Activated T-helper 17 cell treated with anti-CD3 and anti-CD28 coated beads, Interleukin-2, amount 50 U/mL, for 72 hours (primary cell): ENCODE results near the gene FGF12. TPM values are rescaled to one million over a fixed set of nuclear protein-coding genes. Genes with fewer than 3 reads are reported as not detected.

Experiments used
- ATAC-seq: fragments of 150-1000 bp; cut with Tn5 transposase; replicated peaks from 2 replicates; pipeline ENCODE4 v1.10.0; 2021; ENCODE audit warnings: mild to moderate bottlenecking, moderate library complexity
- H3K27ac Mint-ChIP-seq: one replicate; pipeline ENCODE4 v1.8.0; 2022; ENCODE audit warnings: mixed read lengths
- H3K27me3 Mint-ChIP-seq: one replicate; pipeline ENCODE4 v1.8.0; 2022; ENCODE audit warnings: mixed read lengths
- H3K36me3 Mint-ChIP-seq: one replicate; pipeline ENCODE4 v1.8.0; 2022; ENCODE audit warnings: low read depth, mild to moderate bottlenecking, mixed read lengths
- H3K4me1 Mint-ChIP-seq: one replicate; pipeline ENCODE4 v1.8.0; 2022; ENCODE audit warnings: mixed read lengths
- H3K4me3 Mint-ChIP-seq: one replicate; pipeline ENCODE4 v1.8.0; 2022; ENCODE audit warnings: mild to moderate bottlenecking, mixed read lengths
- H3K9me3 Mint-ChIP-seq: one replicate; pipeline ENCODE4 v1.8.0; 2022; ENCODE audit warnings: mixed read lengths
- total RNA-seq, 2 donors: library from RNA; stranded (reverse); gene quantifications; one replicate each; pipeline ENCODE4 v1.2.3, GENCODE V29; 2022

The FGF12 gene
- total RNA-seq, 2 donors from 2014 or later: 0.37 TPM; not detected in 1

DNA sequence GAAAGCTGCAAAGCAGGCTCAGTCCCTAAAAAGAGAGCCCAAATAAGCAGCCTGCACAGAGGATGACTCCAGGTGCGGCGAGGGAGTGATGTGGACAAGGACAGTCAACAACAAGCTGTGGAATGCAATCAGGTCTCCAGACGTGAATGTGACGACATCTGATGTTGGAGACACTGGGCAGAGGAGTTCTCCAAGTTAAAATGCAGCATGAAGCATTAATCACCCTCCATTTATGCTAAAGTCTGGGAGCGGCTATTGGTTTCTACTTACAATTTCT lies 316.7 kb downstream of the FGF12 start:
- no peak overlapping the region for H3K27ac Mint-ChIP-seq
- H3K27me3 Mint-ChIP-seq: peaks cover 52% of the 10 kb centered on the region
- H3K36me3 Mint-ChIP-seq: no peaks in the 10 kb centered on the region
- no peaks in the 10 kb centered on the region for H3K4me1 Mint-ChIP-seq
- no peak overlapping the region for H3K4me3 Mint-ChIP-seq
- H3K9me3 Mint-ChIP-seq: no peaks in the 10 kb centered on the region
- no peak for ATAC-seq

DNA sequence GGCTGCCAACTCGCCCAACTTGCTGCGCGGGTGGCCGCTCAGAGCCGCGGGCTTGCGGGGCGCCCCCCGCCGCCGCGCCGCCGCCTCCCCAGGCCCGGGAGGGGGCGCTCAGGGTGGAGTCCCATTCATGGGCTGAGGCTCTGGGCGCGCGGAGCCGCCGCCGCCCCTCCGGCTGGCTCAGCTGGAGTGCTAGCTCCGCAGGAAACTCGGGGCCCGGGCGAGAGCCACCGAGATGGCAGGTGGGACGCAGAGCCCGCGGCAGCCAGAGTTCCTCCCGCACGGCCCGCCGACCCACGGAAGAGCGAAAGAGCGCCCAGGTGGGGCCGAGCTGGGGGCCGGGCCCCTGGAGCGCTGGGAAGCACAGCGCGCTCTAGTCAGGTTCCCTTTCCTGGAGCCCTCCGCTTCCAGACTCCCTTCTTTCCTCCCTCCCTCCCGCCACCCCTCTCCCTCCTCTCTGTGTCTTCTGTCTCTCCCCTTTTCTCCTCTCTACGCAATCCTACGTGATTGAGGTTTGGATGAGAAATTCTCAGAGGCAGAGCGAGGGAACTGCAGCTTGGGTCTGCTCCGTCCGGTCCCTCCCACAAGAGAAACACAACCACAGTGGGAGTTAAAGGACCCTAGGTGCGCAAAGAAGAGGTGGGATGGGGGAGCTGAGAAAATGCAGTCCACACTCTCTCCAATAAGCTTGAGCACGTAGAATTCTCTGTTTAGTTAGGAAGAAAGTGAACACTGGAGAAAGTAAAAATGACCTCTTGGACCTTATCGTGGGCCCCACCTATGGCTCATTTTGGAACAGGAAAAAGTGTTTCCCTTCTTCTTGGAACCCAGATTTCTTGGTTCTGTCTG lies 317.3 kb downstream of the FGF12 start:
- peaks cover 49% of the 10 kb centered on the region for H3K27me3 Mint-ChIP-seq
- no peak overlapping the region for H3K4me3 Mint-ChIP-seq
- no peaks in the 10 kb centered on the region for H3K36me3 Mint-ChIP-seq
- H3K4me1 Mint-ChIP-seq: no peaks in the 10 kb centered on the region
- no peaks in the 10 kb centered on the region for H3K9me3 Mint-ChIP-seq
- ATAC-seq: no peak
- no peak overlapping the region for H3K27ac Mint-ChIP-seq

DNA sequence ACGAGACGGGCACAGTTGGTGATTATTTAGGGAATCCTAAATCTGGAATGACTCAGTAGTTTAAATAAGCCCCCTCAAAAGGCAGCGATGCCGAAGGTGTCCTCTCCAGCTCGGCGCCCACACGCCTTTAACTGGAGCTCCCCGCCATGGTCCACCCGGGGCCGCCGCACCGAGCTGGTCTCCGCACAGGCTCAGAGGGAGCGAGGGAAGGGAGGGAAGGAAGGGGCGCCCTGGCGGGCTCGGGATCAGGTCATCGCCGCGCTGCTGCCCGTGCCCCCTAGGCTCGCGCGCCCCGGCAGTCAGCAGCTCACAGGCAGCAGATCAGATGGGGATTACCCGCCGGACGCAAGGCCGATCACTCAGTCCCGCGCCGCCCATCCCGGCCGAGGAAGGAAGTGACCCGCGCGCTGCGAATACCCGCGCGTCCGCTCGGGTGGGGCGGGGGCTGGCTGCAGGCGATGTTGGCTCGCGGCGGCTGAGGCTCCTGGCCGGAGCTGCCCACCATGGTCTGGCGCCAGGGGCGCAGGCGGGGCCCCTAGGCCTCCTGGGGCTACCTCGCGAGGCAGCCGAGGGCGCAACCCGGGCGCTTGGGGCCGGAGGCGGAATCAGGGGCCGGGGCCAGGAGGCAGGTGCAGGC lies 318.0 kb downstream of the FGF12 start:
- ATAC-seq: no peak
- H3K27me3 Mint-ChIP-seq: peaks cover 49% of the 10 kb centered on the region

DNA sequence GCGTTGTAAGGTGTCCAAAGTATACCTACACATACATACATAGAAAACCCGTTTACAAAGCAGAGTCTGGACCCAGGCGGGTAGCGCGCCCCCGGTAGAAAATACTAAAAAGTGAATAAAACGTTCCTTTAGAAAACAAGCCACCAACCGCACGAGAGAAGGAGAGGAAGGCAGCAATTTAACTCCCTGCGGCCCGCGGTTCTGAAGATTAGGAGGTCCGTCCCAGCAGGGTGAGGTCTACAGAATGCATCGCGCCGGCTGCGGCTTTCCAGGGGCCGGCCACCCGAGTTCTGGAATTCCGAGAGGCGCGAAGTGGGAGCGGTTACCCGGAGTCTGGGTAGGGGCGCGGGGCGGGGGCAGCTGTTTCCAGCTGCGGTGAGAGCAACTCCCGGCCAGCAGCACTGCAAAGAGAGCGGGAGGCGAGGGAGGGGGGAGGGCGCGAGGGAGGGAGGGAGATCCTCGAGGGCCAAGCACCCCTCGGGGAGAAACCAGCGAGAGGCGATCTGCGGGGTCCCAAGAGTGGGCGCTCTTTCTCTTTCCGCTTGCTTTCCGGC lies 318.6 kb downstream of the FGF12 start:
- Mint-ChIP-seq H3K4me3 (no peak overlapping the region), H3K36me3 (no peaks in the 10 kb centered on the region), H3K4me1 (no peaks in the 10 kb centered on the region), H3K27ac (no peak overlapping the region), H3K27me3 (peaks cover 49% of the 10 kb centered on the region), H3K9me3 (no peaks in the 10 kb centered on the region)
- no peak for ATAC-seq

More for the DNA sequence above, 318.0 kb downstream of the FGF12 start:
- Mint-ChIP-seq H3K27ac (no peak overlapping the region), H3K4me1 (no peaks in the 10 kb centered on the region), H3K4me3 (no peak overlapping the region), H3K36me3 (no peaks in the 10 kb centered on the region), H3K9me3 (no peaks in the 10 kb centered on the region)

DNA sequence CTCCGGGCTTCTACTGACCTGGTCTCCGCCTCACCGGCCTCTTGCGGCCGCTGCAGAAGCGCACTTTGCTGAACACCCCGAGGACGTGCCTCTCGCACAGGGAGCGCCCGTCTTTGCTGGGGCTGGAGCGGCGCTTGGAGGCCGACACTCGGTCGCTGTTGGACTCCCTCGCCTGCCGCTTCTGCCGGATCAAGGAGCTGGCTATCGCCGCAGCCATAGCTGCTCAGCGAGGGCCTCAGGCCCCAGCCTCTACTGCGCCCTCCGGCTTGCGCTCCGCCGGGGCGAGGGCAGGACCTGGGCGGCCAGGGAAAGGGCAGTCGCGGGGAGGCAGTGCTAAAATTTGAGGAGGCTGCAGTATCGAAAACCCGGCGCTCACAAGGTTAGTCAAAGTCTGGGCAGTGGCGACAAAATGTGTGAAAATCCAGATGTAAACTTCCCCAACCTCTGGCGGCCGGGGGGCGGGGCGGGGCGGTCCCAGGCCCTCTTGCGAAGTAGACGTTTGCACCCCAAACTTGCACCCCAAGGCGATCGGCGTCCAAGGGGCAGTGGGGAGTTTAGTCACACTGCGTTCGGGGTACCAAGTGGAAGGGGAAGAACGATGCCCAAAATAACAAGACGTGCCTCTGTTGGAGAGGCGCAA lies 319.2 kb downstream of the FGF12 start:
- H3K27ac Mint-ChIP-seq: no peak overlapping the region
- H3K36me3 Mint-ChIP-seq: no peaks in the 10 kb centered on the region
- no peaks in the 10 kb centered on the region for H3K9me3 Mint-ChIP-seq
- no peaks in the 10 kb centered on the region for H3K4me1 Mint-ChIP-seq
- no peak overlapping the region for H3K4me3 Mint-ChIP-seq
- H3K27me3 Mint-ChIP-seq: peaks cover 48% of the 10 kb centered on the region
- no peak for ATAC-seq

DNA sequence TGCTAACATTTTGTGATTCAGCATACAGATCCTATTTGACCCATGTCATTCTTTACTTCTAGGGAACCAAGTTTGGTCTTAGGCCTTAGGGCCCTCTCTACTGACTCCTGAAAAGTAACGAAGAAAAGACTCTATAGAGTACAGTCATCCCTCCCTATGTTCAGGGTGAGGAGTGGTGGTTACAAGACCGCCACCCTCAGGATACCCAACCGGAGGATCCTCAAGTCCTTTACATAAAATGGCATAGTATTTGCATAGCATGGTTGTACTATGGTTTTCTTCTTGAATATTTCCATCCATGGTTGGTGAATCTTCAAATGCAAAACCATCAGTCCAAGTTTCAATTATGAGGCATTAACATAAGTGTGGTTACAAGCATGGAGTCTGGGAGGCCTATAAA lies 327.6 kb downstream of the FGF12 start:
- Mint-ChIP-seq H3K27ac (no peak overlapping the region), H3K27me3 (peaks cover 3% of the 10 kb centered on the region), H3K4me3 (no peak overlapping the region), H3K4me1 (no peaks in the 10 kb centered on the region), H3K36me3 (no peaks in the 10 kb centered on the region), H3K9me3 (no peaks in the 10 kb centered on the region)
- ATAC-seq: no peak

DNA sequence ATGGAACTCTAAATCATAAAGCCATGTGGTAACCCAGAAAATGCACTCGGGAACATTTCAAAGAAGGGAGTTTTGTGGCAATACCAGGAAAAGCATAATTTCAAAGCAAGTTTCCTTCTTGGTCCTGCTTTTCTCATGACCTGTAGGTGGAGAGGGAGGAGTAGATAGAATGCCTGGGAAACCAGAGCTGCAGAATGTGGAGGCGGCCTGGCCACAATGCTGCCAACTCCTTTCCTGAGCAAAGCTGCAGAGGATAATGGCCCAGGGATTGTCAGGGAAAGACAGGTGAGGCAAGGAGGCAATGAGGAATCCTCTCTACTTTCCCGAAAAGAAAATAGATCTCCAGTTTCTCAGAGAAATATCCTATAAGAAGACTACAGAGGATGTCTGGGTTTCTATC lies 330.3 kb downstream of the FGF12 start:
- Mint-ChIP-seq H3K27ac (no peak overlapping the region), H3K4me1 (no peaks in the 10 kb centered on the region), H3K4me3 (no peak overlapping the region), H3K36me3 (no peaks in the 10 kb centered on the region), H3K9me3 (no peaks in the 10 kb centered on the region), H3K27me3 (peaks cover 3% of the 10 kb centered on the region)
- ATAC-seq: no peak

DNA sequence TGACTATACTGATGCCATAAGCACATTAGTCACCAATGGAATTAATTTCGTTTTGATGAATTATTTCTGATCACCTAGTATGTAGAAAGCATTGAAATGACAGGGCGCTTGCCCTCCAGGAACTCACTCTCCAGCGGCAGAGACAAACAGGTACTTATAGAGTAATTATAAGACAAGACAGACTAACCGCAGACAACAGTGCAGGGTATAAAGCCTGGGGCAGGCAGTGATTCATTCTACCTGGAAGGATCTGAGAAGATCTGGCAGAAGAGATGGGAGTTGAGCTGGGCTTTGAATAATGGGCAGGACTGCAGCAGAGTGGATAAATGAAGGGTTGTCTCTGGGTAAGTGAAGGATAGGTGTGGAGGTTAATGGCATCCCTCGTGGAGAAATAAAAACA lies 331.8 kb downstream of the FGF12 start:
- Mint-ChIP-seq H3K36me3 (no peaks in the 10 kb centered on the region), H3K27me3 (peaks cover under 1% of the 10 kb centered on the region)
- no peak for ATAC-seq

DNA sequence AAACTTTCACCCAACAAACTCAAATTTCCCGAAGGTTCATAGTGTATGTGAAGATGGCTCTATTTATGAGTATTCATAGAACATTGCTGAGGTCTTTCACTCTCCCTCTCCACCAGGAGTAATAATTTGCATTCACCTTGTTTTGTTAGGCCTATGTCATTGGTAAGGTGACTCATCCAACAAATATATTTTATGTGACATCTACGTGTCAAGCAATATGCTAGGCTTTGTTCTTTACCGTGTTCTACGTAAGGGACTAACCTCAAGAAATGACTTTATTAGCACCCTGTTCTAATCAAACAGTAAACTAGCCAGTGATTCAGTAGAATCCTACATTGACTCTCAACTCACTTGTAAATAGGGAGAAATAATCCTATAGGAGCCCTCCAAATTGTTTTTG lies 334.4 kb downstream of the FGF12 start:
- Mint-ChIP-seq H3K27ac (no peak overlapping the region), H3K4me1 (no peaks in the 10 kb centered on the region), H3K36me3 (no peaks in the 10 kb centered on the region), H3K27me3 (no peaks in the 10 kb centered on the region), H3K9me3 (no peaks in the 10 kb centered on the region), H3K4me3 (no peak overlapping the region)
- no peak for ATAC-seq

More for the DNA sequence above, 331.8 kb downstream of the FGF12 start:
- no peak overlapping the region for H3K4me3 Mint-ChIP-seq
- H3K4me1 Mint-ChIP-seq: no peaks in the 10 kb centered on the region
- no peak overlapping the region for H3K27ac Mint-ChIP-seq
- H3K9me3 Mint-ChIP-seq: no peaks in the 10 kb centered on the region

DNA sequence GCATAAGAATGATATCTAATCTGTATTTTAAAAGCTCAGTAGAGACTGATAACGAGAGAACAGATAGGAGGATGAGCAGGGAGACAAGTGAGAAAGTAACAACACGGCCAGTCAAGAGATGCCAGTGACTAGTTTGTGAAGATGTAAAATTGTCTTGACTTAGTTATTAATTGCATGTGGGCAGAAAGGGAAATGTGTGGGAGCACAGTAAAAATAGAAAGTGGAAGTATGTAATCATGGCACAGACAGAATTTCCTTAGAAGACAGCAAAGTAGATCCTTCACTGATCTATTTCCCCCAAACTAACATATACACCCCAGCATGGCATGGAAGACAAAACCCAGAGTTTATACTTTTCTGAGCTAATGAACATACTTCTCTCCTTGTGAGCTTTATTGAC lies 344.5 kb downstream of the FGF12 start:
- H3K4me3 Mint-ChIP-seq: no peak overlapping the region
- no peaks in the 10 kb centered on the region for H3K9me3 Mint-ChIP-seq
- H3K4me1 Mint-ChIP-seq: no peaks in the 10 kb centered on the region
- H3K27me3 Mint-ChIP-seq: peaks cover 7% of the 10 kb centered on the region
- no peak for ATAC-seq
- H3K36me3 Mint-ChIP-seq: no peaks in the 10 kb centered on the region
- H3K27ac Mint-ChIP-seq: no peak overlapping the region

DNA sequence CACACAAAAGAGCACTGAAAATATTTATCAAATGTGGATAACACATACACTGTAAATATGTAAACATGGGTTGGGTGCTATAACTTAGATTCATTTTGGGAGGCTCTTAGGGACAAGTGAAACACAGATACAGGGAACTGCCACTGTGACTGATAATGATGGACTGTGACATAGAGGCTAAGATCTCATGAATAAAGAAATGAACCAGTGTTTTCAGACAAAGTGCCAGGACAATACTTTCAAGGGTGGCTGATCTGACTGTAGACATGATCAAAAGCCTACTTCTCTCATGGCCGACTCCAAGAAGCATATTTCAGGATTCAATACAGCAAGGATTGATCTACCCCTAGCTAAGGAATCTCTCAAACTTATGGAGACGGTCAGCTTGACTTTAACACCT lies 353.8 kb downstream of the FGF12 start:
- Mint-ChIP-seq H3K9me3 (no peaks in the 10 kb centered on the region), H3K4me1 (no peaks in the 10 kb centered on the region), H3K27me3 (peaks cover 3% of the 10 kb centered on the region), H3K4me3 (no peak overlapping the region), H3K36me3 (no peaks in the 10 kb centered on the region), H3K27ac (no peak overlapping the region)
- no peak for ATAC-seq

DNA sequence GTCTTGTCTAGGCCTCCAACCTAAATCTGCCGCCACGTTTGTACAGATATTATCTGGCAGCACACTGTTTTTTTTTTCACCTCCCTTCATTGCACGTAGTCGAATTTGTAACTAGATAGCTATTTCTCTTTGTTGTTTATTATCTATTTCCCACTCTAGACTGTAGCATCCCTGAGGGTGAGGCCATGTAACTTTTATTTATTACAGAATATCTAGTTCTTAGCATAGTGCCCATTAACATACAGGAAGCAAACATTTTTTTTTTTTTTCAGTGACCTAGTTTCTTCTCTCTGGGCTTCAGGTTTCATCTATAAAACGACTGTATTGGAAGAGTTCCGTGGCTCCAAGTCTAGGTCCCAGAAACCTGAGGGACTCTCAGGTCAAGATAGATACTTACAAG lies 354.3 kb downstream of the FGF12 start:
- Mint-ChIP-seq H3K9me3 (no peaks in the 10 kb centered on the region), H3K4me1 (no peaks in the 10 kb centered on the region), H3K27me3 (peaks cover 3% of the 10 kb centered on the region), H3K27ac (no peak overlapping the region), H3K4me3 (no peak overlapping the region), H3K36me3 (no peaks in the 10 kb centered on the region)
- ATAC-seq: no peak

DNA sequence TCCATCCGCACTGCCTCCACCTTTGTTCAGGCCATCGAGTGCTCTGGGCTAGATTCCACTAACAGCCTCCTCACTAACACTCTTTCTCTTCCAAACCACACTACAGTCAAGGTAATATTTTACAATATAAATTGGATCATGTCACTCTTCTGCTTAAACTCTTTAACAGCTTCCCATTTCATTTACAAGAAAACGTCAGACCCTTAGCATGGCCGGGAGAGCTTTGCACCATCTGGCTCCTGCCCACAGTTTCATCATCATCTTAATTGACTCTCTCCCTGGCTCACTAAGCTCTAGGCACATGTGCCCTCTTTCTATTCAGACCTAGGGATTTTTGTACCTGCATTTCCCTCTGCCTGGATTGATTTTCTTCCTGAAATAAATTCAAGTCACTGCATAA lies 354.7 kb downstream of the FGF12 start:
- peaks cover 3% of the 10 kb centered on the region for H3K27me3 Mint-ChIP-seq
- no peak overlapping the region for H3K27ac Mint-ChIP-seq
- no peak overlapping the region for H3K4me3 Mint-ChIP-seq
- no peak for ATAC-seq
- H3K36me3 Mint-ChIP-seq: no peaks in the 10 kb centered on the region
- H3K4me1 Mint-ChIP-seq: no peaks in the 10 kb centered on the region
- no peaks in the 10 kb centered on the region for H3K9me3 Mint-ChIP-seq

DNA sequence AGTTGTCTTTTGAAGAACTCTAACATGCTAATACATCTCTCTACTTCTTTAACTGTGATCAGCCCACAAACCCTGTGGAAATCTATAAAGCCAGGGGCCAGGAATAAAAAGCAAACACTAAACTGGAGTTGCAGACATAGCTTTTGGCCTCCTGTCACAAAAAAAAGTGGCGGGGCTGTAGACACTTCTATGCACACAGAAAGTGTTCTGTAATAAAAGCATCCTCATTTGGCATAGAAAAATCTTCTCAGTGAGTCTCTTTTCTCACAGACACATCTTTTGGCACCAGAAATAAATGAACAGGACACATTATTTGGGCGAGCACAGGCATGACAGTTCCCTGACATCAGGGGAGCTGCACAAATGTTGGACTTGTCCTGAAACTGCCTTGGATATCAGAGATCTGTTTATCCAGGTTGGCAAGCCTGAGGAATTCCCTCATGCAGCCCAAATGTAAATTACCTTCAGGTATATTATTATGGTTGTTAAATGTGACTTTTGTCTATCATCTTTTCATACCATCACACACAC lies 355.4 kb downstream of the FGF12 start:
- no peaks in the 10 kb centered on the region for H3K9me3 Mint-ChIP-seq
- no peak overlapping the region for H3K27ac Mint-ChIP-seq
- H3K27me3 Mint-ChIP-seq: no peaks in the 10 kb centered on the region
- H3K4me1 Mint-ChIP-seq: no peaks in the 10 kb centered on the region
- no peaks in the 10 kb centered on the region for H3K36me3 Mint-ChIP-seq
- no peak overlapping the region for H3K4me3 Mint-ChIP-seq
- ATAC-seq: no peak

DNA sequence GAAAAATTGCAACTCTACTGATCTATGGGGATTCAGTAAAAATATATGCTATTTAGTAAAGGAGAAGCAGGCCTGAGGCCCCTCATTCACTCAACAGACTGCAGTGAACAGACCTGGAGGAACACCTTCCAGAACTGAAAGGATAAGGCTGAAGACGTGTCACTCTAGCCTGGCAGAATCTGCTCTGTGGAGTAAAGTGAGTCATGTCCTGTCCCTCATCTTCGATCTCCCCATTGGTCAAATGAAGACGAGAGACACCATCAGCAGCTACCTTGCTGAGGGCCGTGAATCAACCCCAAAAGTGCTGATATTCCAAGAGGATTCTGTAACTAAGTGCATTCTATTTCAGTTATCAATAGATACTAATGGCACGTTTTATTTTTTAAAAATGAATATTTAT lies 359.7 kb downstream of the FGF12 start:
- H3K27ac Mint-ChIP-seq: no peak overlapping the region
- H3K36me3 Mint-ChIP-seq: no peaks in the 10 kb centered on the region

More for the DNA sequence above, 359.7 kb downstream of the FGF12 start:
- no peaks in the 10 kb centered on the region for H3K9me3 Mint-ChIP-seq
- H3K27me3 Mint-ChIP-seq: peaks cover 4% of the 10 kb centered on the region
- no peak for ATAC-seq
- H3K4me1 Mint-ChIP-seq: no peaks in the 10 kb centered on the region
- H3K4me3 Mint-ChIP-seq: no peak overlapping the region
